HL-60 (cell line): ENCODE measurements around the gene ERP29.

Experiments
- DNase-seq, 2 experiments: peaks; one replicate each; pipeline ENCODE4 v3.0.0-alpha.2; 2010 to 2020; ENCODE audit warnings: low read depth in 1 of 2, low spot score in 1 of 2
- H3K27ac ChIP-seq: fragments of 250-450 bp; sonication (Bioruptor Pico); replicated peaks from 2 replicates; pipeline ENCODE4 v1.5.1; 2020; ENCODE audit warnings: mild to moderate bottlenecking, moderate library complexity
- H3K27me3 ChIP-seq: fragments of 250-450 bp; sonication (Bioruptor Pico); 2 replicates; pipeline ENCODE4 v1.5.1; 2021; ENCODE audit warnings: mild to moderate bottlenecking, moderate library complexity; ENCODE audit not compliant: insufficient read depth, poor library complexity, severe bottlenecking
- H3K4me3 ChIP-seq: replicated peaks from 2 replicates; pipeline ENCODE4 v1.5.1; 2011; ENCODE audit warnings: mild to moderate bottlenecking, control low read depth, low read length; ENCODE audit not compliant: insufficient read depth
- GABPA ChIP-seq: IDR thresholded peaks from 2 replicates; pipeline ENCODE4 v1.6.1; 2012; ENCODE audit warnings: low read depth
- POLR2AphosphoS5 ChIP-seq: IDR thresholded peaks from 2 replicates; pipeline ENCODE4 v1.6.1; 2012; ENCODE audit warnings: low read depth
- SPI1 ChIP-seq: IDR thresholded peaks from 2 replicates; pipeline ENCODE4 v1.6.1; 2012; ENCODE audit warnings: low read depth, mild to moderate bottlenecking, borderline replicate concordance
- TF ChIP-seq, protein P1 (sequence below): IDR thresholded peaks from 2 replicates; pipeline ENCODE4 v1.6.1; 2012; ENCODE audit warnings: low read depth; ENCODE audit not compliant: insufficient replicate concordance
- TF ChIP-seq, protein P2 (sequence below): IDR thresholded peaks from one replicate; pipeline ENCODE4 v1.5.1; 2011; ENCODE audit warnings: low read length, control low read depth, inconsistent platforms; ENCODE audit not compliant: insufficient read depth

Gene ERP29

DNA sequence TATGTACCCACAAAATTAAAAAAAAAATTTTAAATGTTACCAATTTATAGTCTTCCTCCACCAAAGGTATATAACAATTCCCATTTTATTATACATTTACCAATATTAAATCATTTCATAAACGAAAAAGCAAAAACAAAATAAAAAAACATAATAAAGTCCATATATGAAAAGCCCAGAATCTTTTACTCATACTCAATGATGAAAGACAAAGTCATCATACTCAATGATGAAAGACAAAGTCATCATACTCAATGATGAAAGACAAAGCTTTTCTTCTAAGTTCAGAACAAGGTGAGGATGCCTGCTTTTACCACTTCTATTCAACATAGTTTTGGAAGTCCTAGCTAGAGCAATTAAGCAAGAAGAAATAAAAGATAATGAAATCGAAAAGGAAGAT is 28.4 kb upstream of the ERP29 start:
- TF ChIP-seq POLR2AphosphoS5 (no peak), GABPA (no peak)
- Histone ChIP-seq H3K27me3 (no peaks in the 10 kb centered on the region), H3K27ac (no peak overlapping the region), H3K4me3 (no peak overlapping the region)
- DNase-seq = no peak

DNA sequence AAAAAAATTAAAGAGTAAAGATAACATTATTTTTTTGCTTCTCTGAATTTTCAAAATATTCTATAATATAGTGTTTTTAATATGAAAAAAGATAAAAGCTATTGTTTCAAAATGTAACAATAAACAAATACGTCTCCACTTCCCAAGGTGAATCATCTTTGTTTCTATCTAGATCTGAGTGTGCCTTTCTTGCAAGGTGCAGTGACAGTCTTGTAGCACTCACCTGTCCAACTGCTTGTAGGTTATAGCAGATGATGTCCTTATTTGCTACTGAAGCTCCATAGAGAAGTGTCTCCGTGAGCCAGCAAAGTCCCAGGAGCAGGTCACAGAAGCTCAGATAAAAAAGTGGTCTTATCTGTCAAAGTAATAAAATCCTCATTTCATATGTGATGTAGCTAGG is 21.7 kb upstream of the ERP29 start:
- H3K27me3 ChIP-seq = no peaks in the 10 kb centered on the region
- no peak for DNase-seq
- H3K27ac ChIP-seq = no peak overlapping the region
- no peak overlapping the region for H3K4me3 ChIP-seq
- no peak for TF ChIP-seq SPI1
- TF ChIP-seq, protein P1, sequence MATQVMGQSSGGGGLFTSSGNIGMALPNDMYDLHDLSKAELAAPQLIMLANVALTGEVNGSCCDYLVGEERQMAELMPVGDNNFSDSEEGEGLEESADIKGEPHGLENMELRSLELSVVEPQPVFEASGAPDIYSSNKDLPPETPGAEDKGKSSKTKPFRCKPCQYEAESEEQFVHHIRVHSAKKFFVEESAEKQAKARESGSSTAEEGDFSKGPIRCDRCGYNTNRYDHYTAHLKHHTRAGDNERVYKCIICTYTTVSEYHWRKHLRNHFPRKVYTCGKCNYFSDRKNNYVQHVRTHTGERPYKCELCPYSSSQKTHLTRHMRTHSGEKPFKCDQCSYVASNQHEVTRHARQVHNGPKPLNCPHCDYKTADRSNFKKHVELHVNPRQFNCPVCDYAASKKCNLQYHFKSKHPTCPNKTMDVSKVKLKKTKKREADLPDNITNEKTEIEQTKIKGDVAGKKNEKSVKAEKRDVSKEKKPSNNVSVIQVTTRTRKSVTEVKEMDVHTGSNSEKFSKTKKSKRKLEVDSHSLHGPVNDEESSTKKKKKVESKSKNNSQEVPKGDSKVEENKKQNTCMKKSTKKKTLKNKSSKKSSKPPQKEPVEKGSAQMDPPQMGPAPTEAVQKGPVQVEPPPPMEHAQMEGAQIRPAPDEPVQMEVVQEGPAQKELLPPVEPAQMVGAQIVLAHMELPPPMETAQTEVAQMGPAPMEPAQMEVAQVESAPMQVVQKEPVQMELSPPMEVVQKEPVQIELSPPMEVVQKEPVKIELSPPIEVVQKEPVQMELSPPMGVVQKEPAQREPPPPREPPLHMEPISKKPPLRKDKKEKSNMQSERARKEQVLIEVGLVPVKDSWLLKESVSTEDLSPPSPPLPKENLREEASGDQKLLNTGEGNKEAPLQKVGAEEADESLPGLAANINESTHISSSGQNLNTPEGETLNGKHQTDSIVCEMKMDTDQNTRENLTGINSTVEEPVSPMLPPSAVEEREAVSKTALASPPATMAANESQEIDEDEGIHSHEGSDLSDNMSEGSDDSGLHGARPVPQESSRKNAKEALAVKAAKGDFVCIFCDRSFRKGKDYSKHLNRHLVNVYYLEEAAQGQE = no peak
- TF ChIP-seq GABPA = no peak
- no peak for TF ChIP-seq POLR2AphosphoS5
- TF ChIP-seq, protein P2, sequence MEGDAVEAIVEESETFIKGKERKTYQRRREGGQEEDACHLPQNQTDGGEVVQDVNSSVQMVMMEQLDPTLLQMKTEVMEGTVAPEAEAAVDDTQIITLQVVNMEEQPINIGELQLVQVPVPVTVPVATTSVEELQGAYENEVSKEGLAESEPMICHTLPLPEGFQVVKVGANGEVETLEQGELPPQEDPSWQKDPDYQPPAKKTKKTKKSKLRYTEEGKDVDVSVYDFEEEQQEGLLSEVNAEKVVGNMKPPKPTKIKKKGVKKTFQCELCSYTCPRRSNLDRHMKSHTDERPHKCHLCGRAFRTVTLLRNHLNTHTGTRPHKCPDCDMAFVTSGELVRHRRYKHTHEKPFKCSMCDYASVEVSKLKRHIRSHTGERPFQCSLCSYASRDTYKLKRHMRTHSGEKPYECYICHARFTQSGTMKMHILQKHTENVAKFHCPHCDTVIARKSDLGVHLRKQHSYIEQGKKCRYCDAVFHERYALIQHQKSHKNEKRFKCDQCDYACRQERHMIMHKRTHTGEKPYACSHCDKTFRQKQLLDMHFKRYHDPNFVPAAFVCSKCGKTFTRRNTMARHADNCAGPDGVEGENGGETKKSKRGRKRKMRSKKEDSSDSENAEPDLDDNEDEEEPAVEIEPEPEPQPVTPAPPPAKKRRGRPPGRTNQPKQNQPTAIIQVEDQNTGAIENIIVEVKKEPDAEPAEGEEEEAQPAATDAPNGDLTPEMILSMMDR = no peak

DNA sequence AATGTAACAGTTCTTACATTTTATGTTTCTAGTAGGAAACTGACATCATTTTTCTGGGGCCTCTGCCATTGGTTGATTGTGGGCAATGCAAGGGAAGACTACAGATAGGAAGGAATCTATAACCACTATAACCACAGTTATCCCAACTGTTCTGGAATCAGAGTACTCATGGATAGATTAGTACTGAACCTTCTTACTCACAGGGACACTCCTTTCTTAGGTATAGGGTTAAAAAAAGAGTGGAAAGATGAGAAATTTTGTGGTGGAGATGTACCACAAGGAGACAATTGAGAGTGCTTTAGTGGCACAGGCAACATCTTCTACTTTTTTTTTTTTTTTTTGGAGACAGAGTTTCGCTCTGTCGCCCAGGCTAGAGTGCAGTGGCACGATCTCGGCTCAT is 21.3 kb upstream of the ERP29 start:
- no peak for DNase-seq
- TF ChIP-seq POLR2AphosphoS5 (no peak), SPI1 (no peak), GABPA (no peak)
- TF ChIP-seq, protein P1 = no peak
- TF ChIP-seq, protein P2 = no peak
- Histone ChIP-seq H3K27me3 (no peaks in the 10 kb centered on the region), H3K27ac (no peak overlapping the region), H3K4me3 (no peak overlapping the region)

DNA sequence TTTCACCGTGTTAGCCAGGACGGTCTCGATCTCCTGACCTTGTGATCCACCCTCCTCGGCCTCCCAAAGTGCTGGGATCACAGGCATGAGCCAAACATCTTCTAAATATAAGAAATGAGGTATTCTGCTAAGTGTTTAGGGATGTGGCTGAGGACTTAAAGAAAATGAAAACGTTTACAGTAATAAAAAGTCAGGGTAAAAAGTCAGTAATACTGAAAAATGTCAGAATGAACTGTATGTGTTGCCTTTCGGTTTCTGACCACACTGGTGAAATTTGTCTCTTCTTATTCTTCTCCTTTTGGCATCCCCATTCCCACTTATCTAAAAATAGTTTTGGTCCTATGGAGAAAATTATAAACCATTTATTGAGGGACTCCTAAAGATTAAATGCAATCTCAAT is 20.8 kb upstream of the ERP29 start:
- Histone ChIP-seq H3K4me3 (no peak overlapping the region), H3K27ac (no peak overlapping the region), H3K27me3 (no peaks in the 10 kb centered on the region)
- DNase-seq = no peak
- TF ChIP-seq GABPA (no peak), SPI1 (no peak), POLR2AphosphoS5 (no peak)
- TF ChIP-seq, protein P1 = no peak
- TF ChIP-seq, protein P2 = no peak
